Measurements from ENCODE around the gene MSRB2.

DNA sequence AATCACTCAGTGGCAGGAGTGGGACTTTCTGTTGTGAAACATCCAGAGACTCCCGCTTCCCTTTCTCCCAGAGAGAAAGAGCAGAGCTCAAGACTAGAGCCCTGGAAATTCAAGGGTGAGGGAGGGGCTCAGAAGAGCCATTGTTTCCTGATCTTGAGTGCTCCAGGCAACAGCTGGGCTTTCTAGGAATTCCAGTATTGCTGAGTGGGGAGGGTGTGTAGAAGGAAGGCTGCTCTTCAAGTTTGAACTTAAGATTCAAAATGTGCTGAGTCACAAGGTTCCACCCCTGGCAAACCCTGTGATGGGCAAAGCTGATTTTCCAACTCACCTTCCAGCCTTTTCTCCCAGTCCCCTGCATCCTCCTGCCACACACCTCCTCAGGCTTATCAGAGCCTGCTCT lies 42.3 kb upstream of the MSRB2 start:
- TF ChIP-seq EZH2 (IDR thresholded peaks at IDR 0.05; ENCODE audit: low read length, missing control alignments): no peak
- TF ChIP-seq, protein P1, sequence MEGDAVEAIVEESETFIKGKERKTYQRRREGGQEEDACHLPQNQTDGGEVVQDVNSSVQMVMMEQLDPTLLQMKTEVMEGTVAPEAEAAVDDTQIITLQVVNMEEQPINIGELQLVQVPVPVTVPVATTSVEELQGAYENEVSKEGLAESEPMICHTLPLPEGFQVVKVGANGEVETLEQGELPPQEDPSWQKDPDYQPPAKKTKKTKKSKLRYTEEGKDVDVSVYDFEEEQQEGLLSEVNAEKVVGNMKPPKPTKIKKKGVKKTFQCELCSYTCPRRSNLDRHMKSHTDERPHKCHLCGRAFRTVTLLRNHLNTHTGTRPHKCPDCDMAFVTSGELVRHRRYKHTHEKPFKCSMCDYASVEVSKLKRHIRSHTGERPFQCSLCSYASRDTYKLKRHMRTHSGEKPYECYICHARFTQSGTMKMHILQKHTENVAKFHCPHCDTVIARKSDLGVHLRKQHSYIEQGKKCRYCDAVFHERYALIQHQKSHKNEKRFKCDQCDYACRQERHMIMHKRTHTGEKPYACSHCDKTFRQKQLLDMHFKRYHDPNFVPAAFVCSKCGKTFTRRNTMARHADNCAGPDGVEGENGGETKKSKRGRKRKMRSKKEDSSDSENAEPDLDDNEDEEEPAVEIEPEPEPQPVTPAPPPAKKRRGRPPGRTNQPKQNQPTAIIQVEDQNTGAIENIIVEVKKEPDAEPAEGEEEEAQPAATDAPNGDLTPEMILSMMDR (conservative IDR thresholded peaks at IDR 0.05 in 1 of 2, IDR thresholded peaks at IDR 0.05 in 1 of 2; ENCODE audit: low read depth in 1 of 2, low read length in 2 of 2): no peak

Measured in fibroblast of lung (primary cell).